ENCODE measurements around the gene LRRC10. TPM values are rescaled to one million over a fixed set of nuclear protein-coding genes. Genes with fewer than 3 reads are reported as not detected.
A peak's percentile ranks its signal among the peaks of the same experiment; 100 is the strongest.

LRRC10 gene
- total RNA-seq, 2 donors from 2014 or later, result not detected

- H3K27me3 ChIP-seq (ENCODE audit: control insufficient read depth, insufficient read depth, low read length, poor library complexity, severe bottlenecking), result no peaks in the 10 kb centered on the region
- no peak for TF ChIP-seq CTCF (conservative IDR thresholded peaks at IDR 0.05)
- Mint-ChIP-seq H3K4me3 (no peak overlapping the region), H3K27ac (no peak overlapping the region), H3K36me3 (ENCODE audit: low read depth) (no peaks in the 10 kb centered on the region), H3K27me3 (ENCODE audit: insufficient read depth) (no peaks in the 10 kb centered on the region), H3K9me3 (no peaks in the 10 kb centered on the region), H3K4me1 (no peaks in the 10 kb centered on the region)
- H3K9ac ChIP-seq (ENCODE audit: extremely low read depth, low read length, poor library complexity, severe bottlenecking), result no peak overlapping the region
- DNase-seq, result no peak
- H3K4me3 ChIP-seq (ENCODE audit: low read length), result no peak overlapping the region
- H3K27ac ChIP-seq (ENCODE audit: low read depth, low read length), result no peak overlapping the region
- no peaks in the 10 kb centered on the region for H3K9me3 ChIP-seq (ENCODE audit: control insufficient read depth, low read length)
- 91 to 100% methylated on average over 6 of the region's 6 CpGs for WGBS, 2 experiments (ENCODE audit: insufficient coverage in 1 of 2, insufficient read length in 1 of 2)
- H3K4me1 ChIP-seq (ENCODE audit: control insufficient read depth, insufficient read depth, low read length), result no peaks in the 10 kb centered on the region
- H3K36me3 ChIP-seq (ENCODE audit: control insufficient read depth, insufficient read depth, low read length), result no peaks in the 10 kb centered on the region
Measured at GRCh38 chr12:69642531-69642930, 31.8 kb upstream of the LRRC10 start.

GRCh38 chr12:69641546-69641945, 30.8 kb upstream of the LRRC10 start:
- 91 to 98% methylated on average over 6 to 7 of the region's 7 CpGs for WGBS, 2 experiments (ENCODE audit: insufficient coverage in 1 of 2, insufficient read length in 1 of 2)
- no peak overlapping the region for H3K27ac ChIP-seq (ENCODE audit: low read depth, low read length)
- no peak overlapping the region for H3K4me3 Mint-ChIP-seq
- H3K4me1 ChIP-seq (ENCODE audit: control insufficient read depth, insufficient read depth, low read length), result no peaks in the 10 kb centered on the region
- no peak for TF ChIP-seq CTCF (conservative IDR thresholded peaks at IDR 0.05)
- no peak overlapping the region for H3K27ac Mint-ChIP-seq
- H3K9me3 ChIP-seq (ENCODE audit: control insufficient read depth, low read length), result no peaks in the 10 kb centered on the region
- H3K27me3 Mint-ChIP-seq (ENCODE audit: insufficient read depth), result no peaks in the 10 kb centered on the region
- no peaks in the 10 kb centered on the region for H3K36me3 ChIP-seq (ENCODE audit: control insufficient read depth, insufficient read depth, low read length)
- no peaks in the 10 kb centered on the region for H3K4me1 Mint-ChIP-seq
- no peak overlapping the region for H3K4me3 ChIP-seq (ENCODE audit: low read length)
- no peaks in the 10 kb centered on the region for H3K9me3 Mint-ChIP-seq
- no peak for DNase-seq
- no peaks in the 10 kb centered on the region for H3K36me3 Mint-ChIP-seq (ENCODE audit: low read depth)
- no peaks in the 10 kb centered on the region for H3K27me3 ChIP-seq (ENCODE audit: control insufficient read depth, insufficient read depth, low read length, poor library complexity, severe bottlenecking)
- no peak overlapping the region for H3K9ac ChIP-seq (ENCODE audit: extremely low read depth, low read length, poor library complexity, severe bottlenecking)

- Histone ChIP-seq H3K9me3 (ENCODE audit: control insufficient read depth, low read length) (no peaks in the 10 kb centered on the region), H3K27me3 (ENCODE audit: control insufficient read depth, insufficient read depth, low read length, poor library complexity, severe bottlenecking) (no peaks in the 10 kb centered on the region), H3K27ac (ENCODE audit: low read depth, low read length) (no peak overlapping the region), H3K9ac (ENCODE audit: extremely low read depth, low read length, poor library complexity, severe bottlenecking) (no peak overlapping the region), H3K4me1 (ENCODE audit: control insufficient read depth, insufficient read depth, low read length) (no peaks in the 10 kb centered on the region), H3K36me3 (ENCODE audit: control insufficient read depth, insufficient read depth, low read length) (no peaks in the 10 kb centered on the region), H3K4me3 (ENCODE audit: low read length) (no peak overlapping the region)
- DNase-seq, result peak; percentile 94
- Mint-ChIP-seq H3K4me1 (no peaks in the 10 kb centered on the region), H3K27me3 (ENCODE audit: insufficient read depth) (no peaks in the 10 kb centered on the region), H3K36me3 (ENCODE audit: low read depth) (no peaks in the 10 kb centered on the region), H3K4me3 (no peak overlapping the region), H3K27ac (no peak overlapping the region), H3K9me3 (no peaks in the 10 kb centered on the region)
- 33 to 44% methylated on average over 3 to 12 of the region's 12 CpGs for WGBS, 2 experiments (ENCODE audit: insufficient coverage in 1 of 2, insufficient read length in 1 of 2)
- TF ChIP-seq CTCF (conservative IDR thresholded peaks at IDR 0.05), result peak; percentile 95
Measured at GRCh38 chr12:69639400-69640016, 28.8 kb upstream of the LRRC10 start.

Measured in endodermal cell (in vitro differentiated cells).